SKM-1 treated with dmso at 0.1 percent for 144 hours (cell line): Measurements from ENCODE around the gene KDM4B.
"Not testable (repeated sequence)": the region's sequence is repeated elsewhere in the genome, so short reads cannot be mapped to it uniquely, and the experiment has no call there.

Experiments used
- DNase-seq: peaks from one replicate; lab custom pipeline; 2025; ENCODE audit not compliant: unreplicated experiment; lab: John Stamatoyannopoulos, UW

The KDM4B gene

GRCh38 chr19:5193192-5193591 lies 224.3 kb downstream of the KDM4B start:
- DNase-seq = no peak

DNA sequence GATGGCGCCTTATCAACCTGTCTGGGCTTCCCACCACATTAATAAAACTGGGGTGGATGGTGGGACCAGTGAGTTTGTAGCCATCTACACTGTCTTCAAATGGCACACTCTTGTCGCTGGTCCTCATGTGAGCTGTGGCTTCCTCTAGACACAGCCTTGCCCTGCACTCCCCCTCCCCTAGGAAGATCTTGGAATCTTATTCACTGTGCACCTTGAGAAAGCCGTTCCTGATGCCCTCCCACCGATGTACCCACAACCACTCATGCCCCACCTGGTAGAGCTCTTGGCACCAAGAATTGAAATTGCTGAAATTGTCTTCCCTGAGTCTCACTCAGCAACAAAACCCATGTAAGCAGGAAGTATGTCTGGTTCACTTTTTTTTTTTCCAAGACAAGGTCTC lies 225.7 kb downstream of the KDM4B start:
- no peak for DNase-seq

DNA sequence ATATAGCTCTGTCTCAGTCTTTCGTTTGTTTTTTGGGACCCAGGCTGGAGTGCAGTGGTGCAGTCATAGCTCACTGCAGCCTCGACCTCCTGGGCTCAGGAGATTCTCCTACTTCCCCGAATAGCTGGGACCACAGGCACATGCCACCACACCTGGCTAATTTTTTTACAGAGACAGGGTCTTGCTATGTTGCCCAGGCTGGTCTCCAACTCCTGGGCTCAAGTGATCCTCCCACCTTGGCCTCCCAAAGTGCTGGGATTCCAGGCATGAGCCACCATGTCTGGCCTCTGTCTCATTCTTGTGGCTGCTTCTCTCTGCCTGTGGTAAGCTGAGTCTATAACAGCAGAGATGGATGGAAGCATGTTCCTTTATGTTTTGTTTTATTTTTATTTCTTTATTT lies 226.7 kb downstream of the KDM4B start:
- DNase-seq = not testable (repeated sequence)

GRCh38 chr19:5196832-5197231 lies 227.9 kb downstream of the KDM4B start:
- DNase-seq = no peak

- no peak for DNase-seq
Observed at GRCh38 chr19:5200844-5201243, 231.9 kb downstream of the KDM4B start.

DNA sequence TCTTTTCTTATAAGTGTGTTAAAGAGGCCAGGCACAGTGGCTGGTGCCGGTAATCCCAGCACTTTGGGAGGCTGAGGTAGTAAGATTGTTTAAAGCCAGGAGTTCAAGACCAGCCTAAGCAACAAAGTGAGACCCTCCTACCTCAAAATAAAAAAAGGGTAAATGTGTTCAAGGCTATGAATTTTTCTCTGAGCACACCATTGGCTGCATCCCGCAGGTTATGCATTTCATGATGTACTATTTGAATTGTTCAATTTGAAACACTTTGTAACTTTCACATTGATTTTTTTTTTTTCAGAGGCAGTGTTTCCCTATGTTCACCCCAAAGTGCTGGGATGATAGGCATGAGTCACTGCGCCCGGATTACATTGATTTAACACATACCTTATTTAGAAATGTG lies 233.6 kb downstream of the KDM4B start:
- no peak for DNase-seq
